ENCODE results near the gene CYP4F22. TPM values are rescaled to one million over a fixed set of nuclear protein-coding genes. Genes with fewer than 3 reads are reported as not detected.

CYP4F22 gene
- total and polyA plus RNA-seq, 10 of the 15 experiments (the other 5 are each of a cell fraction or from before 2014, with no cell fraction given), result not detected

- TF ChIP-seq MYC (IDR thresholded peaks at IDR 0.05; ENCODE audit: insufficient read depth, insufficient read length, insufficient replicate concordance, low read length, severe bottlenecking), result no peak
- no peak for TF ChIP-seq NR2C2 (IDR thresholded peaks at IDR 0.05; ENCODE audit: borderline replicate concordance, control insufficient read depth, insufficient read length, low read depth)
- TF ChIP-seq EGR1 (IDR thresholded peaks at IDR 0.05; ENCODE audit: borderline replicate concordance in 1 of 2, low read depth in 2 of 2, low read length in 2 of 2), result no peak
Observed at GRCh38 chr19:15529774-15530372, 21.5 kb downstream of the CYP4F22 start (continued).

- ChIA-PET RAD21 (ENCODE audit: unreplicated experiment) (no interaction called here), CTCF (interaction anchor here (0.6 kb wide), 1 partner anchor 312 kb away, joined by 3 read pairs; no protein-coding TSS in a partner anchor), POLR2A (no interaction called here), SMC1A (ENCODE audit: uncharacterized antibody, unreplicated experiment) (interaction anchor here (1.2 kb wide), 1 partner anchor 114 kb away, joined by 3 read pairs; the partner anchor contains the start of gene AKAP8L)
- peak; percentile 25 for DNase-seq (ENCODE audit: low read depth, low spot score)
- Histone ChIP-seq H3K4me3 (no peak overlapping the region), H3K9me3 (replicated peaks; ENCODE audit: control insufficient read depth, insufficient read depth, low read length) (no peaks in the 10 kb centered on the region; the same call in 2 of the 3 replicates), H4K20me1 (ENCODE audit: control insufficient read depth, insufficient read depth) (no peaks in the 10 kb centered on the region), H3K27ac (ENCODE audit: control insufficient read depth, insufficient read depth) (no peak overlapping the region), H3K27me3 (replicated peaks in 1 of 2; ENCODE audit: control insufficient read depth in 2 of 2, insufficient read depth in 2 of 2, low read length in 1 of 2) (no peaks in the 10 kb centered on the region; a peak in 1 of 4 replicates), H3K9ac (ENCODE audit: control insufficient read depth, insufficient read depth, low read length) (no peak overlapping the region), H2AFZ (ENCODE audit: control insufficient read depth, low read depth, low read length) (no peak overlapping the region), H3K36me3 (ENCODE audit: control insufficient read depth in 2 of 2, insufficient read depth in 2 of 2, low read length in 1 of 2) (no peaks in the 10 kb centered on the region), H3K4me1 (ENCODE audit: control insufficient read depth, insufficient read depth, low read length) (no peaks in the 10 kb centered on the region), H3K79me2 (ENCODE audit: control insufficient read depth, insufficient read depth, low read length) (no peaks in the 10 kb centered on the region), H3K4me2 (ENCODE audit: control insufficient read depth, insufficient read depth) (no peak overlapping the region)
- BruUV-seq (replicated peaks), result no TSS peak
- intact Hi-C loops (cut with micrococcal nuclease; ENCODE audit: unreplicated experiment), result no loop called here
- ATAC-seq, result no peak
- no peak for FAIRE-seq
- 0% methylated on average over 2 of the region's 2 CpGs for WGBS (ENCODE audit: insufficient coverage, insufficient replicate concordance, low lambda C conversion rate, missing lambda C conversion rate)
- in situ Hi-C loops (cut with MboI), result no loop called here
- TF ChIP-seq E4F1 (IDR thresholded peaks at IDR 0.05; ENCODE audit: borderline replicate concordance, partially characterized antibody), result no peak
- TF ChIP-seq CTCF (IDR thresholded peaks at IDR 0.05 in 2 of 3, conservative IDR thresholded peaks at IDR 0.05 in 1 of 3; ENCODE audit: control insufficient read depth in 2 of 3, extremely low read depth in 1 of 3, insufficient read depth in 1 of 3, low read depth in 3 of 3, low read length in 3 of 3), result no peak
- TF ChIP-seq HDAC6 (IDR thresholded peaks at IDR 0.05; ENCODE audit: unreplicated experiment), result no peak
- TF ChIP-seq DPF2 (IDR thresholded peaks at IDR 0.05), result no peak
- no peak for TF ChIP-seq HDAC2 (IDR thresholded peaks at IDR 0.05)
- TF ChIP-seq ZBED1 (IDR thresholded peaks at IDR 0.05; ENCODE audit: borderline replicate concordance), result no peak
- no peak for TF ChIP-seq BHLHE40 (IDR thresholded peaks at IDR 0.05; ENCODE audit: borderline replicate concordance in 1 of 2, low read depth in 2 of 2, low read length in 1 of 2)
- no peak for TF ChIP-seq FOS (IDR thresholded peaks at IDR 0.05; ENCODE audit: borderline replicate concordance, extremely low read depth, insufficient read length)
- TF ChIP-seq SRF (IDR thresholded peaks at IDR 0.05; ENCODE audit: low read depth in 2 of 2, low read length in 2 of 2), result no peak
- TF ChIP-seq MXI1 (IDR thresholded peaks at IDR 0.05; ENCODE audit: low read depth, low read length), result no peak
- no peak for TF ChIP-seq RCOR1 (conservative IDR thresholded peaks at IDR 0.05; ENCODE audit: low read depth, low read length)
Observed at GRCh38 chr19:15532779-15533521, 24.6 kb downstream of the CYP4F22 start.

Measured in GM12878 (cell line).